PC-3 (cell line): ENCODE data around the gene IFNG.

Experiments
- CTCF ChIP-seq: fragments of 300-600 bp; sonication (generic); conservative IDR thresholded peaks from 2 replicates; pipeline ENCODE4 v1.5.1; 2017; ENCODE audit warnings: antibody characterized with exemption, low read depth, mild to moderate bottlenecking, low read length
- EZH2 ChIP-seq: fragments of 300-600 bp; sonication (generic); IDR thresholded peaks from one replicate; pipeline ENCODE4 v1.6.1; 2017; ENCODE audit warnings: antibody characterized with exemption, mild to moderate bottlenecking, low read length; ENCODE audit not compliant: unreplicated experiment

DNA sequence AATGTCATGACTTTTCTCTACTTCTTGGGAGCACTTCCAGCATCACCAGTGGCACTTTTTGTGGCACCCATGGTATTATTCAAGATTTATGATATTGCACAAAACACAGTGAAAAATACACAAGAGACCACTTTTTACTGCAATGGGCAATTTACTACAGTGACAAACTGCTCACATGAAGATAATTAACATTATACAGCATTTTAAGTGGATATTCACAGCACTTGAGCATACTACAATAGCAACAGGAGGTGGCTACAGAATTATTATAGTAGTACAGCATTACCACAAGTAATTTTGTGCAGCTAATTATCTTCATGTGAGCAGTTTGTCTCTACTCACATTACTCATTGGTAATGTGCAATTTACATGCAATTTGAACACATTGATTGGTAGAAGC lies 47.7 kb upstream of the IFNG start:
- TF ChIP-seq EZH2 (no peak), CTCF (no peak)
